LHCN-M2 (cell line): ENCODE data around the gene RABL6. TPM values are rescaled to one million over a fixed set of nuclear protein-coding genes. Genes with fewer than 3 reads are reported as not detected.
"Not testable (repeated sequence)": the region's sequence is repeated elsewhere in the genome, so short reads cannot be mapped to it uniquely, and the experiment has no call there.

Experiments
- DNase-seq: peaks from one replicate; pipeline ENCODE4 v3.0.0-alpha.2; 2012; ENCODE audit warnings: low read depth
- total RNA-seq: library from RNA; depleted of rRNA; stranded (reverse); fragments of >200 nt; gene quantifications from 2 replicates; pipeline ENCODE4 v1.2.3, GENCODE V29; 2014

Gene RABL6
- total RNA-seq, 1 experiment from 2014 or later, result 91.3 TPM

DNA sequence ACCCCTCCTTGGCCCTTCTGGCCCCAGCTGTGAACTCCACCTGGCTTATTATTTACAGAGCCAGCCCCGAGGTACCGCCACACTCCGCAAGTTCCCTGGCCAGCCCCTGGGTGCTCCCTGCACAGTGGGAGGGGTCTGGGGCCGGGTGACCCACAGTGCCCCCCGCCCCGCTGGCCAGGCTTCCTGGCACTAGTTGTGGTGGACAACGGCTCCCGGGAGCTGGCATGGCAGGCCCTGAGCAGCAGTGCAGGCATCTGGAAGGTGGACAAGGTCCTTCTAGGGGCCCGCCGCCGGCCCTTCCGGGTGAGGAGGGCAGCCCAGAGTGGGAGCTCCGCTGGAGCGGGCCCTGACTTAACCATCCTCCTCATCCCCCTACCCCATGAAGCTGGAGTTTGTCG, 48.3 kb downstream of the RABL6 start:
- DNase-seq, result no peak

DNA sequence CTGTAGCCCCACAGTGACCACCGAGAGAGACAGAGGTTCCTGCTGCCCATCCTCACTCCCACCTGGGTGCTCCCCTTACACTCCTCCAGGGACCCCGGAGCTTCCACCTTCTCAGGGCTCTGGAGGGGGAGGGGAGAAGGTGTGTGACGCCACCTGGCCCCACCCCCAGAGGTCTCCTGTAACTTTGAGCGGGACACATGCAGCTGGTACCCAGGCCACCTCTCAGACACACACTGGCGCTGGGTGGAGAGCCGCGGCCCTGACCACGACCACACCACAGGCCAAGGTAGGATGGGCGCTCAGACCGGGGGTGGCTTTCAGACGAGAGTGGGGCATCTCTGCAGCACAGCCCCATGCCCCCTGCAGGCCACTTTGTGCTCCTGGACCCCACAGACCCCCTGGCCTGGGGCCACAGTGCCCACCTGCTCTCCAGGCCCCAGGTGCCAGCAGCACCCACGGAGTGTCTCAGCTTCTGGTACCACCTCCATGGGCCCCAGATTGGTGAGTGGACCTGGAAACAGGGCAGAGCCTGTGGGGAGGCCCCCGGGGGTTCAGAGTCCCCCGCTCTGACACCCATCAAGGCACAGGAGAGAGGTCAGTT, 48.9 kb downstream of the RABL6 start:
- DNase-seq, result no peak

DNA sequence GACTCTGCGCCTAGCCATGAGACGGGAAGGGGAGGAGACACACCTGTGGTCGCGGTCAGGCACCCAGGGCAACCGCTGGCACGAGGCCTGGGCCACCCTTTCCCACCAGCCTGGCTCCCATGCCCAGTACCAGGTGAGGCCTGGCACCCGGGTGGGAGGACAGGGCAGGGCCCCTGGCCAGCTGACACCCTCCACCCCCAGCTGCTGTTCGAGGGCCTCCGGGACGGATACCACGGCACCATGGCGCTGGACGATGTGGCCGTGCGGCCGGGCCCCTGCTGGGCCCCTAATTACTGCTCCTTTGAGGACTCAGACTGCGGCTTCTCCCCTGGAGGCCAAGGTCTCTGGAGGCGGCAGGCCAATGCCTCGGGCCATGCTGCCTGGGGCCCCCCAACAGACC, 49.4 kb downstream of the RABL6 start:
- DNase-seq, result no peak

DNA sequence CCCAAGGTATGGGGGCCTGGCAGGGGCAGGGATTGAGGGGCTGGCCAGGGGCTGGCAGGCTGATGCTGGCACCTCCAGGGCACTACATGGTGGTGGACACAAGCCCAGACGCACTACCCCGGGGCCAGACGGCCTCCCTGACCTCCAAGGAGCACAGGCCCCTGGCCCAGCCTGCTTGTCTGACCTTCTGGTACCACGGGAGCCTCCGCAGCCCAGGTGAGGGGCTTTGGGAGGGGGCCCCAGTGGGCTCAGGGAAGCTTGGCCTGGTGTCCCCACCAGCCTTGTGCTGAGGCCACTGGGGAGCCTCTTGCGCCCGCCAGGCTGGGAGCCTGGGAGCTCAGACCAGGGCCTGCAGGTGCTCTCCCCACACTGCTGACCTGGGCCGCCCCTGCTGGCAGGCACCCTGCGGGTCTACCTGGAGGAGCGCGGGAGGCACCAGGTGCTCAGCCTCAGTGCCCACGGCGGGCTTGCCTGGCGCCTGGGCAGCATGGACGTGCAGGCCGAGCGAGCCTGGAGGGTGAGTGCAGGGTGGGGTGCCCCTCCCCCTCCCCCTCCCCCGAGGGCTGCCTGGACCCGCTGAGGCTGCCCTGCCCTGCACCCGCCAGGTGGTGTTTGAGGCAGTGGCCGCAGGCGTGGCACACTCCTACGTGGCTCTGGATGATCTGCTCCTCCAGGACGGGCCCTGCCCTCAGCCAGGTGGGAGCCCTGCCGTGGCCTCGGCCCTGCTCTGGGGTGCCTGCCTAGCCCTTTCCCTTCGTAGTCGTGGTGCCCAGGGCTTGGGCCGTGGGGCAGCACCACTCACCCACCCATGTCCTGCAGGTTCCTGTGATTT, 50.0 kb downstream of the RABL6 start:
- no peak for DNase-seq

DNA sequence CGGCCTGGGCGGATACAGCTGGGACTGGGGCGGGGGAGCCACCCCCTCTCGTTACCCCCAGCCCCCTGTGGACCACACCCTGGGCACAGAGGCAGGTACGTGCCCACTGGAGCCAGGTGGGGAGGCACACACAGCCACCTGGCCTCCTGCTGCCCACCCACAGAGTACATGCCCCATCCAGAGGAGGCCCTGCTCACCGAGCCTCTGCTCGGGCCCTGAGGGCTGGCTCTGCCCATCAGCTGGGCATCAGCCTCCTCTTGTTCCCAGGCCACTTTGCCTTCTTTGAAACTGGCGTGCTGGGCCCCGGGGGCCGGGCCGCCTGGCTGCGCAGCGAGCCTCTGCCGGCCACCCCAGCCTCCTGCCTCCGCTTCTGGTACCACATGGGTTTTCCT, 50.7 kb downstream of the RABL6 start:
- no peak for DNase-seq

DNA sequence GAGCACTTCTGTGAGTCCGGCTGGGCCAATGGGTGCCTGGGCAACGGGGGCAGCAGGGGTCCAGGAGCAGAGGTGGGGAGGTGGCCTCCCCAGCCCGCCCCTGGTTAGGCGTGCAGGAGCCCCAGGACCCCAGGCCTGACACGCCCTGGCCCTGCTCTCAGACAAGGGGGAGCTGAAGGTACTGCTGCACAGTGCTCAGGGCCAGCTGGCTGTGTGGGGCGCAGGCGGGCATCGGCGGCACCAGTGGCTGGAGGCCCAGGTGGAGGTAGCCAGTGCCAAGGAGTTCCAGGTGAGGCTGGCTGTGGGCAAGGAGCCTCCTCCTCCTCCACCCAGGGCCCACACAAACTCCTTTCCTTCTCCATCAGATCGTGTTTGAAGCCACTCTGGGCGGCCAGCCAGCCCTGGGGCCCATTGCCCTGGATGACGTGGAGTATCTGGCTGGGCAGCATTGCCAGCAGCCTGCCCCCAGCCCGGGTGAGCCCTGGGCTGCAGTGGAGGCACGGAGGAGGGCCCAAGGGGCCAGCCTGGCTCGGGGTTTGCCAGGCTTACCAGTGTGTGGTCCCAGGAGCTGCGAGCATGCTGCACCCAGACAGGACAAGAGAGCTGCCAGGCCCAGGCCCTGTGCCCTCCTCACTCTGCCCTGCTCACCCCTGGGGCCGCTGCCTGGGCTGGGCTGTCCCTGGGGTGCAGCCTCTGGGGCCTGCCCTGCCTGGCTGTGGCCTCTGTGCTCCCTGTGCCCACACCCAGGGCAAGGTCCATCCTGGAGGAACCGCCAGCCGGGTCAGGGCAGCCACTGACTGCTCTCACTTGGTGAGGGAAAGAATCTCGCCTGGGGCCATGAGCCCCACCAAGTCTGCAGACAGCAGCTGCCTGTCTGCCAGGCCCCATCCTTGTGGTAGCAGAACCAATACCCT, 51.4 kb downstream of the RABL6 start:
- peak; percentile 29 for DNase-seq

DNA sequence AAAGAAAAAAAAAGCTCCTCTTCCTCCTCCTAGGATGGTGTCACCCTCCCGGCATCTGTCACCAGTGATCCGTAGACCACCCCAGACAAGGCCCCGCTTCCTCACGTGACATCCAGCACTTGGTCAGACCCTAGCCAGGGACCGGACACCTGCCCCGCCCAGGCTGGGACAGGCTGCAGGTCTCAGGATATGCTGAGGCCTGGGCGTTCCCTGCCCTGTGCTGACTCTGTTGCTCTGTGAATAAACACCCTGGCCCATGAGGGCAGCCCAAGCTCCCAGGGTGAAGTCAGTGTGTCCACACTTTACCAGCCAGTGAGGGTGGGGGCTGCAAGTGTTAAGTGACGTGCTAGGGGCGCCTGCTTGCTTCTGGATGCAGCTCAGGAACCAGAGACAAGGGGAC, 52.8 kb downstream of the RABL6 start:
- DNase-seq, result no peak

DNA sequence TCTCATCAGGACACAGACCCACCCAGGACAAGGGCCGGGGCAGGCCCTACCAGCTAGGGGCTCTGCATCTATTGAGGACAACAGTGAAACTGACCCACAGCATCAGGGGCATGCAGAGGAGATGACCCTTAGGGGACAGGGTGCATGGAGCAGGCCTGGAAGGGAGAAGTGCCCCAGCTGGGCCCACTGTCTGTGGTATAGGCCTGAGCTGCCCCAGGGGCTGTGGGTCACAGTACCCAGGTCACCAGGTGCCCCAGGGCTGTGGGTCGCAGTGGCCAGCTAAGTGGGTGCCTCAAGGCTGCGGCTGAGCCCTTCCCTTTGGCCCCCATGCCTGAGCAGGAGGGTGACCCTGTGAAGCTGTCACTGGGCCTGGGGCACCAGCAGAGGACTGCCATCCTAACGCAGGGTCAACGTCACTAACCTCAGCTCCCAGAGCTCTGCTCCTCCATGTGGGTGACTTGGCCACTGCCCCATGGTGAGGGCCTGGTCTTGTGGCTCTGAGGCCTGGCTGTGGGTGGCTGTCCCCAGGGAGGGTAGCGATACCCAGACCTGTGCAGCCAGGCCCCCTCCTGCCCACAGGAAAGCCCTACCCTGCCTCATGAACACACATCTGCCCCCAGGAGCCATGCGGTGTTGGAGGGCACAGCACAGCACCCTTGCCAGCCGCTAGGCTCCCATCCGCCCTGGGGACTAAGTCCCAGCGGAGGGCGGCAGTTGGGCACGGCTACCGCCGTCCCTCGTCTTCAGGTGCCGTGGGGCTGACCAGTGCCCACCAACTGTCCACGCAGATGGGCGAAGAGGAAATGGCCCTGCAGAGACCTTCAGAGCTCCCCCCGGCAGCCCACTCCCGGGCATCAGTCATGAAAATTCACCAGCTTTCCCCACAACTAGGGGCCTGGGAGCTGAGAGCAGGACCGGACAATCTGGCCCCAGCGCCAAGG, 53.5 kb downstream of the RABL6 start:
- DNase-seq, result no peak

DNA sequence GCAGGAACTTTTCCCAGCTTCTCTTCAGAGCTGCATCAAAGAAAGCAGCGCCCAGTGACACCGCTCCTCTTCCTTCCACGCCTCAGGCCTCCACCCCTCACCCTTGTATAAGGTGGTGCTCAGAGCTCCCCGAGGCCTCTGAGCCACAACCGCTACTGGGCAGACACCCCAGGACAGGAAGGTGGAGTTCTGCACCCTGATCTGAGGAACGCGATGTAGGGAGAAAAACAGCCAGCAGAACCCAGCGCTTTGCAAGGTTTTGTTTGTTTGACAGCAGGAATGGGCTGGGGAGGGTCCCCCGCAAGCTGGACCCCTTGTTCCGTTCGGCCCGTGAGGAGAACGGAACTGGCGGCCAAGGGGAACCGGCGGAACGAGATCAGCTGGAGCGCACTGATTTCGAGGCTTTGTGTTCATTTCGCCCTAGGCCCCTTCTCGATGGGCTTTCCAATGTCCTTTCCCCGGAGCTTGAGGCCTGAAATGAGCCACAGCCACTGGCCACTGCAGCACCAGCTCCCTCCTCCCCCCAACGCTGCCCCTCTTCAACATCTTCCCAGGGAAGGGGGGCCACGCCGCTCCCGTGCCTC, 54.2 kb downstream of the RABL6 start:
- DNase-seq, result no peak

DNA sequence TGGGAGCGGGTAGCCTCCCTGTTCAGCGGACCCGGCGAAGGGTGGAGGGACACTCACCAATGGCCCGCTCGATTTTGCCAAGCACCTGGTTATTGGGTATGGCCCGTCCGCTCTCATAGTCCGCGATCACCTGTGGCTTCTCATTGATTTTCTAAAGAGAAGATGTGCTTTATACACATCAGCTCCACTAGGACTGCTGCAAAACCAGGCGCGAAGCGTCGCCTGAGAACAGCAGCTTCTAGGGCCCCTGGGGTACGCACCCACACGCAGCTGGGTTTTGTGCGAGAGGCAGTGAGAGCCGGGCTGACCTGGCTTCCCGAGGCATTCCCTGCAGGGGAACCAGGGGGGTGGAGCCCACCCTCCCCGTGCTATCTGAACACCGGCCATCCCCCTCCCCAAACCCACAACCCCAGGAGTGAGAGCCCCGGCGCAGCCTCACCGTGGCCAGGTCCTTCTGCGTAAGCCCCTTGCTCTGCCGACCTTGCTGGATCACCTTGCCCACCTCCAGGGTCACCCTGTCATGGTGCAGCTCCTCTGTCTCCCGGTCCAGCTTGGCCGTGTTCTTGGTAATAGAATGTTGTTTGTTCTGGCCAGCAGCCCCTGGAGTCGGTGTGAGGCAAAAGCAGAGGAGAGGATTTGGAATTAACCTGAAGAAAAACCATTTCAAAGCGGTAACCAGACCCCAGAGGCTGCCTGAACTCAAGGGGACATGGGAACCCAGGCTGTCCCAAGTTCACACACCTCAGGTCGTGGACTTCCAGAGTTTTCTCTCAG, 55.3 kb downstream of the RABL6 start:
- no peak for DNase-seq

DNA sequence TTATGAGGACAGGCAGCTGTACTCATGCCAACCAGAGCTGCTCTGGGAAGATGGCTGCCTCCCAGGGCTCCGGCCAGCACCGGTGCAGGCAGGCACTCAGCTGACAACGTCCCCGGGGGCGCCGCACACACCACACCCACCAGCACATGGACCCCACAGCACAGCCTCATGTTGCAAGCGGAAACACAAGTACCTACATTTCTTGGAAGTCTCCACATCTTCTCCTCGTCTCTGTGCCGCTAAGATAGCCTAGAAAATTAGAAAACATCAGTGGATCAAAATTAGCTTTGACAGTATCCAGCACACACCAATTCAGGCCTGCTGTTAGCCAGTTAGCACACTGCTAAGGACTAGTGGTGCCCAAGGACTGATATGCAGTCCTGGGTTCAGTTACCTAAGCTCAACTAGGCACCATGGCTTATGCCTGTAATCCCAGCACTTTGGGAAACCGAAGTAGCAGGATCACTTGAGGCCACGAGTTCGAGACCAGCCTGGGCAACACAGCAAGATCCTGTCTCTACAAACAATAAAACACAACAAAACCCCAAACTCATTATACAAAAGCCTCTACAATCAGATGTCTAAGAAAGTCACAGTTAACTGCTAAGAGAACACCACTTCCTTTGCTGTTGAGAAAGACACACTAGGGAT, 56.0 kb downstream of the RABL6 start:
- DNase-seq, result no peak

DNA sequence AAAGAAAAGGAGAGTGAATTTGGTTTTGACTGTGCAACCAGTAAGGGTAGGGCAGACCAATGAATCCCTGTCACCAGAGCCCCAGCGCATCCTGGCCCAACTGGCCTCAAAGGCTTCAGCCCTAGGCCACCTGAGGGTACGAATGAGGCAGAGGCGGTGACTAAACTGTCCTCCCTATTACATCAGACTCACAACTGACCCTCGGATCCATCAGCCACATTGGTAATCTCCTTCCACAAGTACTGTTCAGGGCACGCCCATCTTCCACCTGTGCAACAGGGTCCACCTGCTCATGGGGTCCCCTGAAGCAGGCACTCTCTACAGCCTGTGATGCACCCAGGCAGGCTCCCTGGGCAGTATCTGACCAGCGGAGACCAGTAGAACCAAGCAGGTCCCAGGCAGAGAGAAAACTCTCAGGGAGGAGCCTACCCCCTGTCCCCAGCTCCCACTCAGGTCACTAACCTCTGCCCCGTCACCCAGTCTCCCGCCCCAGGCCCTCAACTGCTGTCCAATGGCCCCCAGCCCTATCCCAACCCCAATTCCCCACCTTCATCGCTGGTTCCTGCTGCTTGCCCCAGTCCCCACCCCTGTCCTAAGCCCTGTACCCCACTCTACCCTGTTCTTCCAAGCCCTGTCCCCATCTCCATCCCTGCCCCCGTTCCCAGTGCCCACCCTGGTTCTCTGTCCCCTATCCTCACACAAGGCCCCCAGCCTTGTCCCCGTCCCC, 57.5 kb downstream of the RABL6 start:
- DNase-seq, result no peak

DNA sequence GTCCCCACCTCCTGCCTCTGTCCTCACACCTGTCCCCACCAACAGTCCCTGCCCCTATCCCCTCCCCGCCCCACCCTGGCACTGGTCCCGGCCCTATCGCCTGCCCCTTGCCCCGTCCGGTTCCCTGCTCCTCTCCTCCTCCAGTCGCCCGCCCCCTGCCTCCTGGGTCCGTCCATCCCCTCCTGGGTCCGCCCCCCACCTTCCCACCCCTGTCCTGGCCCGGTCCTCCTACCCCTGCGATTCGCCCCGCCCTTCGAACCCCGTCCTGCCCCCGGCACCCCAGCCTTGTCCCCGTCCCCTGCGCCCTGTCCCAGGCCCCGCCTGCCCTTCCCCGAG, 58.0 kb downstream of the RABL6 start:
- no peak for DNase-seq

DNA sequence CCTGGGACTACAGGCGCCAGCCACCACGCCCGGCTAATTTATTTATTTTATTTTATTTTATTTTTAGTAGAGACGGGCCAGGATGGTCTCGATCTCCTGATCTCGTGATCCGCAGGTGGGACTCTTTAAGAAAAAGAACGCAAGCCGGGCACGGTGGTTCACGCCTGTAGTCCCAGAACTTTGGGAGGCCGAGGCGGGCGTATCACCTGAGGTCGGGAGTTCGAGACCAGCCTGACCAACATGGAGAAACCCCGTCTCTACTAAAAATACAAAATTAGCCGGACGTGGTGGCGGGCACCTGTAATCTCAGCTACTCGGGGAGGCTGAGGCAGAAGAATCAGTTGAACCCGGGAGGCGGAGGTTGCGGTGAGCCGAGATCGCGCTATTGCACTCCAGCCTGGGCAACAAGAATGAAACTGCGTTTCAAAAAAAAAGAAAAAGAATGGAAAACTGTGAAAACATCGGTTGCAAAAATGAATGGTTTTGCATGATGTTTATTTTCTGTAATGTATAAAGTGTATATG, 59.2 kb downstream of the RABL6 start:
- DNase-seq, result not testable (repeated sequence)

DNA sequence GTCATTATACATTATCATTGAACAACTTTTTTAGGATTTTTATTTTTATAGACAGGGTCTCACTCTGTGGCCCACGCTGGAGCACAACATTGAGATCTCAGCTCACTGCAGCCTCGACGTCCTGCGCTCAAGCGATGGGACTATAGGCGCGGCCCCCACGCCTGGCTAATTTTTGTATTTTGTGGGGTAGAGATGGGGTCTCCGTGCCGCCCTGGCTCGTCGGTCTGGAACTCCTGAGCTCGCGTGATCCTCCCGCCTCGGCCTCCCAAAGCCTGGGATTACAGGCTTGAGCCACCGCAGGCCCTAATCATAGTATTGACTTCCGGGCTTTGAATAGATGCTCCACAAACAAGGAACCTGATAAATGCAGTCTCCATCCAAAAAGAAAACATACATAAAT, 59.7 kb downstream of the RABL6 start:
- DNase-seq, result no peak

DNA sequence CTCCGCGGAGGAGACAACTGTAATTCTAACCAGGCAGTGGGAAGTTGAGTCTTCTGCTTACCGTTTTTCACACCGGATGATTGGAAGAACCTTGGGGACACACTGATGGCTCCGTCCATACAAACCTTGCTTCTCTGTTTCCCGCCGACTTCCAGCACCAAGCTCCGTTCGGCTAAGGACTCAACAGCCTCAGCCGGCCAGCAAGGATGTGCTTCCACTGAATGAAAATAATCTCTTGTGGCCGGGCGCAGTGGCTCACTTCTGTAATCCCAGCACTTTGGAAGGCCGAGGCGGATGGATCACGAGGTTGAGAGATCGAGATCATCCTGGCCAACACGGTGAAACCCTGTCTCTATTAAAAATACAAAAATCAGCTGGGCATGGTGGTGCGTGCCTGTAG, 60.2 kb downstream of the RABL6 start:
- no peak for DNase-seq

DNA sequence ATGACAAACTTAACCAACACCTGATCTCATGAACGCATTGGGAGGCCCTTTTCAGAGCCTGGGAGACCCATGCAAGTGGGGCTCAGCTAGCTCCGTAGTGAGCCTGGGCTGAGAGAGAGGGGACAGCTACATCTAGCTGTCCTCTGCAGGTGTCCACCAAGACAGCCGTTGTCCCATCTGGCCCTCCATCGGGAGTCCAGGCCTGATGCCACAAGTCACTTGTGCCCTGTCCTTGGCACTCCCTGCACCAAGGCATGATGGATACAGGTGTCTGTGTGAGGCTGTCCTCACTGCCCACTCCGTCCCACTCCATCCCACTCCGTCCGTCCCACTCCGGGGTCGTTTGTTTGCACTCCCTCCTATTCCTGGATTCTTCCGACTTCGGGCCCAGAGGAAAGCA, 60.9 kb downstream of the RABL6 start:
- no peak for DNase-seq

DNA sequence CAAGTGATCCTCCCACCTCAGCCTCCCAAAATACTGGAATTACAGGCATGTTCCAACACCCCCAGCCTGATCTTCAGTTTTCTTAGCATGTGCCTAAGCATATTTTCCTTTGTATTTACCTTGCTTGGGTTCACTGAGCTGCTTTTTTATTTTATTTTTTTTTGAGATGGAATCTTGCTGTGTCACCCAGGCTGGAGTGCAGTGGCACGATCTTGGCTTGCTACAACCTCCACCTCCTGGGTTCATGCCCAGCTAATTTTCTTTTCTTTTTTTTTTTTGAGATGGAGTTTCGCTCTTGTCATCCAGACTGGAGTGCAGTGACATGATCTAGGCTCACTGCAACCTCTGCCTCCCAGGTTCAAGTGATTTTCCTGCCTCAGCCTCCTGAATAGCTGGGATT, 61.9 kb downstream of the RABL6 start:
- DNase-seq, result not testable (repeated sequence)

DNA sequence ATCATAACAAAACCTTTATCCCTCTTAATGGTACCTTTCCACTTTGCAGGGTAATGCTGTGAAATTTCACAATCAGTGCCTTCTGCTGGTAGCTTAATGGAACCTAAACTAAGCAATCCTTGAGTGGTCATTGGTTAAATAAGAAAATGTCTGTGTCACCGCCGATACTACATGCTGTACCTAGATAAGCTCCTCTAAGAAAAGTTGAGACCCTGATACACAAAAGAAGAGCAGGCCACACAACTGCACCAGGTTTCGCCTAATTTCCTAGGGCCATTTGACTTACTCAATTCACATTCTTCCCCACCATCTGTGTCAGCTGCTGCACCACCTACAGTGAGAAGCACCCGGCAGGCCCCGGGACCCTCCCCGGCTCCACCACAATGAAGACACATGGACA, 67.4 kb downstream of the RABL6 start:
- DNase-seq, result no peak
